Measurements from ENCODE around the gene FHOD1.

DNA sequence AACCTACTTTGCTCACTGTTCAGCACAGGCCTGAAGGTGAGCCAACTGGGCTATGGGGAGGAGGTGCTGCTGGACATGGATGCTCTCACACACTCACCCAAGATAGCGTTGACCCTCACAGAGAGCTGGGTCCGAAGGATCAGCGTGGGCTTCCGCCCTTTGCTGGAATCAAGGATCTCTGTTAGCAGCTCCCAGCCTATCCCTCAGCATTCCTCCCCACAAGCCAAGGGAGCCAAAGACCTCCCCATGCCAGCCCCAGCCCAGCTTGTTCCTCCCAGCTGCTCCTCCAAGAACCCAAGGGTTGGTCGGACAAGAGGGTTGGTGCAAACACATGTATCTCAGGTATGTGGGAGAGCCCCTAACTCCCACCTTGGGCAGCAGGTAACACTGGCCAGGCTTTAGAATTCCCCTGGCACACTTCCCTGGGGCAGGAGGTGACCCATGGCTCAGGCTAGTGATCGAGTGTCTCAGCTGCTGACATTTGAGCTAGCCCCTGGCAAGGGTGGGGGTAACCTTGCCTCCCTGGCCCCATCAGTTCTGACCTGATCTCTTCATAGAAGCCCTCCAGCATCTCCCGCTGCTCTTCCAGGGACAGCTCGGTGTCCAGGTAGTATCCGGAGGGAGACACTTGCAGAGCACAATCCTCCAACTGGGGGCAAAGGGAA lies 8.3 kb downstream of the FHOD1 start:
- TF ChIP-seq POLR2A (IDR thresholded peaks at IDR 0.05): no peak
- TF ChIP-seq, protein P1, sequence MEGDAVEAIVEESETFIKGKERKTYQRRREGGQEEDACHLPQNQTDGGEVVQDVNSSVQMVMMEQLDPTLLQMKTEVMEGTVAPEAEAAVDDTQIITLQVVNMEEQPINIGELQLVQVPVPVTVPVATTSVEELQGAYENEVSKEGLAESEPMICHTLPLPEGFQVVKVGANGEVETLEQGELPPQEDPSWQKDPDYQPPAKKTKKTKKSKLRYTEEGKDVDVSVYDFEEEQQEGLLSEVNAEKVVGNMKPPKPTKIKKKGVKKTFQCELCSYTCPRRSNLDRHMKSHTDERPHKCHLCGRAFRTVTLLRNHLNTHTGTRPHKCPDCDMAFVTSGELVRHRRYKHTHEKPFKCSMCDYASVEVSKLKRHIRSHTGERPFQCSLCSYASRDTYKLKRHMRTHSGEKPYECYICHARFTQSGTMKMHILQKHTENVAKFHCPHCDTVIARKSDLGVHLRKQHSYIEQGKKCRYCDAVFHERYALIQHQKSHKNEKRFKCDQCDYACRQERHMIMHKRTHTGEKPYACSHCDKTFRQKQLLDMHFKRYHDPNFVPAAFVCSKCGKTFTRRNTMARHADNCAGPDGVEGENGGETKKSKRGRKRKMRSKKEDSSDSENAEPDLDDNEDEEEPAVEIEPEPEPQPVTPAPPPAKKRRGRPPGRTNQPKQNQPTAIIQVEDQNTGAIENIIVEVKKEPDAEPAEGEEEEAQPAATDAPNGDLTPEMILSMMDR (IDR thresholded peaks at IDR 0.05): no peak
